Anterior cingulate cortex (tissue), 58 donors: ENCODE results near the gene TMEM117.

Source experiments
- DNase-seq, 58 donors: peaks; one replicate each; lab custom pipeline; 2025; lab: John Stamatoyannopoulos, UW

The TMEM117 gene

DNA sequence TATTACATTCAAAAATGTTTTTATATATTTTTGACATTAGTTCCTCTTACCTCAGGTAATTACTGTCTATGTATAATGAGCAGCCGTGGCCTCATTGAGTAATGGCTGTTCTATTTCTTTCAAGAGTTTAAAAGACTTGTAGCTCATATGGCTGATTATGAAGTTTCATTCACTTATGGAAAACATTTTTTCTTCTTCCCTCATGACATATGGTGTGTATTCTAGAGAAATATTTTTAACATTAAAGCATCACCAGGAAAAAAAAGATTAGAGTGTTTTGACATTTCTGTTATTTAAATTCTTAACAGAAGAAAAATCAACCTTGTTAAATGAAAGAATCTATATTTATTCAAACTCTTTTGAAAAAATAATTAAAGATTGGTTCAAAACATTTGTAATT lies 422.4 kb downstream of the TMEM117 start:
- DNase-seq = no peak

DNA sequence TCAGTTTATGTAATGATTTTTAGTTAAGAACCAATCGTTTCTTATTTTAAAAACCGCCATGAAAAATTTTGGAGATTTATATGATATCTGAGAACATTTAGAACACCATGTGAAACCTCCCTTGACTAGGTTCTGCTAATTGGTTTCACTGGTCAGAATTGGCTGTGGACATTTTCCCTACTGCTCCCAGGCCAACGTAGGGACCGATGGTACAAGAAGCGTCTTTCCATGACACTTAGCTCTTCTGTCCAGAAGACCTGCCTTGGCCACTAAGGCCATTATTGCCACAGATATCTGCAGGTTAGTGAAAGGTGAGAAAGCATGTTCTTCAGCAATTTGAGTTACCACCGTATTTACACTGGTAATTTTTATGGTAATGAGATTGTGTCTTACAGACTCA lies 424.0 kb downstream of the TMEM117 start:
- no peak for DNase-seq

GRCh38 chr12:44260581-44260980 lies 424.7 kb downstream of the TMEM117 start:
- no peak for DNase-seq

DNA sequence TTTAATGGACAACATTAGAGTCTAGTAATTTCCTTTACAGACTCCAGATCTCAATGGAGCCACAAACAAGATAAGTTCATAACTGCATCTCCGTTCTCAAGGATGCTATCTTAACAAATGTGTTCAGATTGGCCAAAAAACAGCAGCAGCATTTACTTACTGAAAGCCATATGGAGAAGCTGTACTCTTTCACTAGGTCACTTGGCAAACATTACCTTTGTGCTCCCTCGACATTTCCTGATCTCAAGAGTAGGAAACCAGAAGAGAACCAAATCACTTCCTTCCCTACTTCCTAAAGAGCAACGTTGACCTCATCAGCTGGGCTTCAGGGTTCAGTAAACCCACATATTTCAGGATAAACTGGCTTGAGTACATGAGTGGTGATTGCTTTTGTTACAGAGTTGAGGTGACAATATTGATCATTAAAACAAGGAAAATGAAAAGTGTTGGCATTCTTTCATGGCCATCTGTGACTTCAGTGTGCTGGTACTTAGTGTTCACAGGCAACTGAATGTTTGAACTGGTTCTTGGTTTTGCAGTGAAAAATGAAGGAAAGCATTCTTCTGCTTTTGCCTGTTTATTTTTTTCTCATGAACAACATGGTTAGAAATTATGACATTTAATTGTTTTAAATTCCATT lies 449.6 kb downstream of the TMEM117 start:
- DNase-seq = no peak

GRCh38 chr12:44286336-44286735 lies 450.5 kb downstream of the TMEM117 start:
- DNase-seq = no peak

DNA sequence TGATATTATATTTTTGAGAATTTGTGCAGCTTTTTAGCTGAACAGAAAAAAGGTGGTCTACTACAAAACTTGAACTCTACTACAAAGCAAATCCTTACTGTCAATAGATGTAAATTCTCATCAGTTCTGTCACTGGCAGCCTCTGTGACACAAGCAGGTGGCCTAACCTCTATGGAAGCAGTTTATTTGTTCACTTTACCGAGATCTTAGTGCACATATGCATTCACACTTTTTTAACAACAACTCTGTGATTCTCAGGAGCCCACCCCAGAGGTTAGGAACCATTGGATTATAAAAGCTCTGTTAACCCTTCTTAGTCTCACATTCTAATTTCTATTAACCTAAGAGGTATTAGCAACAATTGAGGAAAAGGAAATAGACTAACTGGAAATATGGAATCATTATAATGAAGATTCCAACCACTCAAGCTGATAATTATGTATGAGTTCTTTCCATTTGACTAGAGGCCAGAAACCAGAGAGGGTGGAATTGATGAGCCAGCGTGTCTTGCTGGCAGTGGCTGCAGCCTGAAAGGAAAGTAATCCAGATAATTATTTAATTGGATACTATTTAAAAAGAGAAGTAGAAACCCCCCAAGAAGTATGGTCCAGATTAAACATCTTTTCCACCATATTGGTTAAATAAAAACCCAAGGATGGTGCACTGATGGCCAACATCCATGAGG lies 451.1 kb downstream of the TMEM117 start:
- no peak for DNase-seq

DNA sequence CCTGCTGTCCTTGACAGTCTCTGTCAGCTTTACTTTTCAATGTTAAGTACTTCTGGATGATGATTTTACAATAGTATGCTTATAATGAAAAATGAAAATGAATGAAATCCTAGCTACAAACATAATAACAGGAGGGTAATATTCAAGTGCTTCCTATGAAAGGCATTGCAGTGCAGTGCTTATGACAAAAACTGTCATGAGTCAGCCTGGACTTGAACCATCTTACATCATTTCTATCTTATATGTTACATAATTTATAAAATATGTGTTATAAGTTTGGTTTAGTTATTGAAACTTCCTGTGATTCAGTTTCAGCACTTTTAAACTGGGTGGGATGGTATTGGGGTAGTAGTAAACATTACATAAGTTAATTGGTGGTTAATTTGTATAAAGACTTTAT lies 451.7 kb downstream of the TMEM117 start:
- no peak for DNase-seq

- no peak for DNase-seq
Observed at GRCh38 chr12:44294649-44295048, 458.8 kb downstream of the TMEM117 start.

GRCh38 chr12:44295958-44296623 lies 460.2 kb downstream of the TMEM117 start:
- no peak for DNase-seq

DNA sequence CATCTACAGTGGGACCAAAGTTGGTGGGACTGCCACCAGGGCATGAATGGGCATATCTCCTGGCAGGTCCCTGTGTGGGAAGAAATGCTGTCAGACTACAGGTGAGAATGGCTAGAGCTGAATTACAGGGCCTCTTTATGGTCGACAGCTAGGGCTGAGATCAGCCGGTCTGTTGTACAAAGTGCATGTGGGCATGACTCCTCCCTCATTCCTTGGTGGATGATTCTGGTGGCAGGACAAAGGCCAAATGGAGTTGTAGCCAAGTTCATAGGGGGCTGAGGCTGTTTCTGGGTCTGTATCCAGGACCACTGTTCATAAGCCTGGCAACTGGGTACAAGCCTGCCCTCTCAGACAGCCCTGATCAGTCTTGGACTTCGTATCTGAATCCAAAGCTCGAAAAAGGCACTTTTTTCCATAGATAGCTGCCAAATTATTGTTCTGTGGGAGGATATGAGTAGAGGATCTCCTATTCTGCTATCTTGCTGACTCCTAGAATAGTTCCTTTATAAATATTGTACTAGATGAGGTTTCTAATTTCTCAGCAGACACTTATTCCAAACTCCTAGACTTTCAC lies 460.8 kb downstream of the TMEM117 start:
- DNase-seq = no peak

- DNase-seq = no peak
Observed at GRCh38 chr12:44299524-44299923, 463.6 kb downstream of the TMEM117 start.

DNA sequence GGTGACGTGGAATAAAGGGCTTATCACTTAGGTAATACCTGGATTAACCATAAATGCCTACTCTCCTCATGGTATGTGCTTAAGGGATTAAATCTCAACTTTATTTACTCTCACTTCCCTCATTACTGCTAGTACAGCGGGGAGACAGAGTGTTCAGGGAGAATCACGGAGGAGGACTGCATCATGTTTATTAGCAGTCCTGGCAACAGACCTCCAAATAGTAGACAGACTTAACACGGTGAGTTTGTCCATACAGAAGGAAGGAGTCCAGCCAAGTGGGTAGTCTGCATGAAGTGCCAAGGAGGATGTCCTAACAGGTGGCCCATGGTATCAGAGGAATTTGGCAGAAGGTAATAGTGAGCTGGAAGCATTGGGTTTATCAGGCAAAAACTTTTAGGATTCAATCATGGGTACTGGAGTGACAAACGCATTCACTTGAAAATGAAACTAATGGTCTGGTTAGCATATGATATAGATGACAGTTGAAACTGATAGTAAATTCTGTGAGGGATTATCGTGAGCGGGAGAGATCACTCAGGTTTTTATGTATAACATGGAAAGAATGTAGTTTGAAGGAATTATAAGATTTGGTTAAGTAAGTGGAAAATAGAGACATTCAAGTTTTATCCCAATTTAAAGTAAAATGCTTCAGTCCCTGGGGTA lies 471.8 kb downstream of the TMEM117 start:
- no peak for DNase-seq

GRCh38 chr12:44313188-44313587 lies 477.3 kb downstream of the TMEM117 start:
- no peak for DNase-seq

- DNase-seq = no peak
Observed at GRCh38 chr12:44314007-44314500, 478.2 kb downstream of the TMEM117 start.

GRCh38 chr12:44317651-44318126 lies 481.8 kb downstream of the TMEM117 start:
- DNase-seq = no peak

DNA sequence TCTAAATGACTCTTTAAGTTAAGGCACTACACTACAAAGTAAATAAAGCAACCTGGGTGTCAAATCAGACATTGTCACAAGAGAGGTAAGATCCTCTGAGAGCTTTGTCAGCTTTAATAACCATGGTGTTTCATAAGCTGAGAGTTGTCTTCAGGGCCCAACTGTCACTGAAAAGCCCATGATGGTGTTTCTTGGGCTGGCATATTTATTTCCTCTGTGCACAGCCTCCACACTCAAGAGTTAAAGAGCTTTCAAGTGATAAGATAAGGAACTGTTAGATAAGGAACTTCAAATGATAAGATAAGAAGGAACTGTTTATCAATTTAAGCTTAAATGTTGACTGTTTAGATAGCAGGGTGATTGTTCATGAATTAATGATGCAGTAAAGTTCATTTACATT lies 495.4 kb downstream of the TMEM117 start:
- DNase-seq = no peak

GRCh38 chr12:44334347-44334746 lies 498.5 kb downstream of the TMEM117 start:
- no peak for DNase-seq

- DNase-seq = no peak
Observed at GRCh38 chr12:44335030-44335429, 499.1 kb downstream of the TMEM117 start.

DNA sequence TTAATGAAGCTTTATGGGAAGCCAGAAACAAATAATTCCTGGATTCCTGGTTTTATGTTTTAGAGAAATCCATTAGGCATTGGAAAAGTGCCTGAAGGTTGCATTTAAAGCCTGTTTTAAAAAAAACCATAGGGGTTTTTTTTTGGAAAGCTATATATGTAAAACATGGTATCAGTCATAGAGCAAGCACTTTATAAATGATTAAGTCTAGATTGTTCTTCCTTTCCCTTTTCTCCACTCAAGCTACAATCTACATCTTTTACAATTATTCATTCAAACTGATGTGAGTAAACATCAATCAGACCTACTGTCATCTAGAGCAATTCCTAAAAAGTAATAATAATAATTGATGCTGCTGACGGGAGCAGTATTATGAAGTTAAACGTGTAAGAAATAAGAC lies 500.7 kb downstream of the TMEM117 start:
- DNase-seq = no peak

GRCh38 chr12:44342371-44342770 lies 506.5 kb downstream of the TMEM117 start:
- DNase-seq = no peak

DNA sequence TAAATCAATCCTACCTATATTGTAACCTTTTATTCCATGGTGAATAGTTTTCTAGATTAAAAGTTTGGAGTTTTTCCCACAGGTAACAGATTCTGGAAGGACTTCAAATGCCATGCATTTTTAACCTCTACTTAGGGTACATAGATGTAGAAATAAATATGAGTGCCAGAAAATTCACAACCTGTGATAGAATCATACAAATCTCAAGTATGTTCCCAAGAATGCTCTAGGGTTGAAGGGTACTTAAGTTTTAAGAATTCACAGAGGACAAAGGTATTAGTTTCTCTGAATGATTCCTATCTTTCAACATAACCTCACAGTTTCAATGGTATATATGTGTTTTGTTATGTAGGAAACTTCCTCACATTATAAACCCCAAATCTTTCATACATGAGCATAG lies 511.3 kb downstream of the TMEM117 start:
- DNase-seq = no peak
